T-helper 1 cell (primary cell): ENCODE data around the gene NDUFS6.

ENCODE experiments used
- DNase-seq, 5 donors: peaks; one replicate each; pipeline ENCODE4 v3.0.0-alpha.2; 2012 to 2020
- total RNA-seq, 4 donors: gene quantifications; one replicate each; lab custom pipeline; 2026; lab: John Stamatoyannopoulos, UW

The NDUFS6 gene
- total RNA-seq, result 6.7 to 15.5 (median 13.3) reads per million in 4 donors

DNA sequence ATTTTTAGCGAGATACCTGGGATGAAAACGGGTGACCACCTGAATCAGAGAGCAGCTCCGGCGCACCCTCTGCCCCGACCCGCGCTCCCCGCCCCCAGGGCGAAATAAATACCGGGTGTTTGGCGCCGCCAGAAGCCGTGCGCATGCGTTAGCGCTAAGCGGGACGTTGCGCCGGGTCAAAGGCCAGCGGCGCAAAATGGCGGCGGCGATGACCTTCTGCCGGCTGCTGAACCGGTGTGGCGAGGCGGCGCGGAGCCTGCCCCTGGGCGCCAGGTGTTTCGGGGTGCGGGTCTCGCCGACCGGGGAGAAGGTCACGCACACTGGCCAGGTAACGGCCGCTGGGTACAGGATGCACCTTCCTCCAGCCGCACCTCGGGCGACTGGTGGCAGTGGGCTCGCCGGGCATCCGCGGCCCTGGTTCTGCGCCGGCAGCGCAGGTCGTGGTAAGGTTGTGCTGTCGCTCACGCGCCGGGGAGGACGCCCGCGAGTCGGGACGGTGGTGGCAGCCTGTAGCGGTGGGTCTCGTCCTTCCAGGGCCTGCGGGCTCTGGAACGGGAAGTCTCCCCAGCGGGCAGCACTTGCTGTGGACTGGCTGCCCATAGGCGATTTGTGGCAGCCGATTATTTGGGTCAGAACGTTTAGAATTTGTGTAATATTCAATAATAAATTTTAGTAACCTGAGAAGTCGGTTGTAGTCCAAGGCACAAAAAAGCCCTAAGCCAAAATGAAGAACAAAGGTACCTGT lies at the start of gene NDUFS6:
TSS of gene NDUFS6 (plus strand) at position 186 of the 745 bp plus-strand sequence. CDS start at position 197, 11 bp downstream.
- peak; percentile 62 to 85 (median 67) for DNase-seq

DNA sequence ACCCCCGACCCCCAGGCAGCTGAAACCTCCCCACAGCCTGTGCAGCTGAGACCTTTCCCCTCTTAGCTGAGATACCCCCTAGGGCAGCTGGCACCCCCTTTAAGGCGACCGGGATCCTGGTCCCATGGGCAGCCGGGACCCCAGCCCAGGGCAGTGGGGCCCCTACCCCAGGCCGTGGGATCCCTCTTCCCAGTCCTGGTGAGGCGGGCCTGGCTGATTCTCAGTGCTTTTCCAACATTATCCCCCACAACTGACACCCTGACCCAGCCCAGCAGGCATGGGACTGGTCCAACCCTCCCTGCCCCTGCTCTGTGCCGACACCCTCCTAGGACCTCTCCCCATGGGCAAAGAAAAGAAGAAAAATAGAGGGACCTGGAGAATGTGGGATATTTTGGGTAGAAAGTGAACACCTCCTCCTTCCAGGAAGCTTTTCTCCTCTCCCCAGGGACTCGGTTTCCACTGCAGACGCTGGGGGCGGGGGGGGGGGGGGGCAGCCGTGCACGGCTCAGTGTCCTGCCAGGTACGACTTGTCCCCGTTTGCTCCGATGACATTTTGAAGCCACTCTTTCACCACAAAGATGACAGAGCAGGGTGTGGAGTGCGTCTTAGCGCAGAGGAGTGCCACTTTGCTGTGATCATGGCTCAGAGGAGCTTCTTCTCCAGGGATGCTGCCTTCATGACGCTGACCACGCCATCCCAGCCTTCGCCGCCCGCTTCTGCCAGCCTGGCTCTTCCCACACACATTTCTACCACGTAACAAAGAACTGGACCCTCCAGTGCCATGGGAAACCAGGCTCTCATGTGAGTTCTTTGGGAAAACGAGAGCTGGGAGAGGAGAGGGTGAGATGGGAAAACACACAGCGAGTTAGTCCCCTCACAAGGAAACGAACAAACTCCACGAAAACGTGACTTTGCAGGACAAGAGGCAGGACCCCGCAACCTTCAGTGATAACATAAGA lies 49.1 kb upstream of the NDUFS6 start:
- no peak for DNase-seq

DNA sequence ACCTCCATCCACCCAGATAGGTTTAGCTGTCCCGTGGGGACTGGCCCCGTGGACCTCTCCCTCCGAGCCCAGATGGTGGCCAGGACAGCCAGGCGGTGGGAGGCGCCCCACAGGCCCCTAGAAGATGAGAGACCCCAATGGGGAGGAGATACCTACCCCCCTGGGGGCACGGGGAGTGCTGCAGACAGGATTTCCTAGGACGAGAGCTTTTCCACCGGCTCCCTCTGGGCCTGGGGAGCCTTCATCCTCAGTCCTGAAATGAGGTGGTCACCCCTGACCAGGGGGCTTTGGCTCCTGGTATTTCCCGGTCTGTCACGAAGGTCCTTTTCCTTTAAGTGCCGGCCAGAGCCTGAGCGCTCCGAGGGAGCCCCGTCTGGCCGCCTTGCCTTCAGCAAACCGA lies 48.3 kb upstream of the NDUFS6 start:
- DNase-seq, result no peak

DNA sequence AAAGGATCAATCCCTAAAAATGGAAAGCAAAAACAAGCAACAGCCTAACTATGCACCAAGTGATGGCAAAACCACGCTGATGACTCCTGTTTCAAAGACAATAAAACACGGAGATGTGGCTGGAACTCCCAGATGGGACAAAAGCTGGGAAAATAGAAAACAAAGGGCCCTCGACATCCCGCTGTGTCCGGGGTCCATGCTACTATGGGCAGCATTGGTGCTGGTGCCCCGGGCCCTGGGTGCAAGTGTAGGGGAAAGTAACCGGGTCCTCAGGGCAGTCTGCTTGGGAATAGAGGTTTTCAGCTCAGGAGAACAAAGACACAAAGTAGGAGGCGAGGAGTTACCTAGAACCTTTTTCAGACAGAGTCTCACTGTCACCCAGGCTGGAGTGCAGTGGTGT lies 47.7 kb upstream of the NDUFS6 start:
- no peak for DNase-seq

DNA sequence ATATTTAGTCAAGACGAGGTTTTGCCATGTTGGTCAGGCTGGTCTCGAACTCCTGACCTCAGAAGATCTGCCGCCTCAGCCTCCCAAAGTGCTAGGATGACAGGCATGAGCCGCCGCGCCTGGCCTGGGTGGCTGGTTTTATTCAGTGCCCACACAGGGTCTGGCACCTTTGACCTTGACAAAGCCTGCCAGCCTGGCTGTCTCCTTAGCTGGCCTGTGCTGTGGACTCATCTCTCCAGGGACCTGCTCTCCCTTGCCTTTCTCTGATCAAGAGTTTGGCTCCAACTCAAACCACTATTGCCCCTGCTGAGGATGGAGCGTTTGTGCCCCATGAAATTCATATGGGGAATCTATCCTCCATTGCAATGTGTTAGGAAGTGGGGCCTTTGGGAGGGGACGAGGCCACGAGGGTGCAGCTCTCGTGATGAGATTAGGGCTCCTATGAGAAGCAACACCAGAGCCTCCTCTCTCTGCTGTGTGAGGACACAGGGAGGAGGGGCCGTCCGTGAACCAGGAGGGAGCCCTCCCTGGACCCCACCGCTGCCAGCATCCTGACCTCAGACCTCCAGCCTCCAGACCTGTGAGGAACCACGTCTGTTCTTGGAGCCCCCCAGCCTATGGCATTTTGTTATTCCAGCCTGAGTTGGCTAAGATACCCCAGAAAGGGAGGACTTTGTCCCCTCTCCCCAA lies 46.5 kb upstream of the NDUFS6 start:
- DNase-seq, result no peak

DNA sequence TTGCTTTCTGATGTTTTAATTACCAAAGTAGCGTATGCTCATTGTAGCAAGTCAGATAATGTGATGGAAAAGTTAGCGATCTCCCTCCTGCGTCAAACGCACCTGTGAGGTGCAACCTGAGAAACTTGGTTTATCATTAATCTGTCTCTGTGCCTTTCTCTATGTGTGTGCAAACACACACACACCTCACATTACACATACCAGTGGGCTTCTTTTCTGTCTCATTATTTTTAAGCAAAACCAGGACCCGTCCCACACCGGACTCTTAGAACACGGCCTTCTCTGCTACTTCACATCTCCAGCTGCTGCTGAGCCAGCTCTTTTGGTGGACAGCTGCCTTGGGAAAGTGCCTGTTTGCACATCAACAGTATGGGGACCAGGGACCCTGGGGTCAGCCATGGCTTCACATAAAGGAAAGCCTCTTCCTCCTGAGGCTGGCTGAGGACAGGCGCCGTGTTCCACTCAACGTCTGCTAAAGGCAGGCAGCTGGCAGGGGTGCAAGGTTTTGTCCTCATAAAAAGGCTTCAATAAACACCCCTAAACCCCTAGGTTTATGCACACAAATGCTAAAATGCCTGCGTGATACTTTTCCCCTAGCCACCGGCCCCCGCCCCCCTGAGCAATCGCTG lies 45.8 kb upstream of the NDUFS6 start:
- no peak for DNase-seq

DNA sequence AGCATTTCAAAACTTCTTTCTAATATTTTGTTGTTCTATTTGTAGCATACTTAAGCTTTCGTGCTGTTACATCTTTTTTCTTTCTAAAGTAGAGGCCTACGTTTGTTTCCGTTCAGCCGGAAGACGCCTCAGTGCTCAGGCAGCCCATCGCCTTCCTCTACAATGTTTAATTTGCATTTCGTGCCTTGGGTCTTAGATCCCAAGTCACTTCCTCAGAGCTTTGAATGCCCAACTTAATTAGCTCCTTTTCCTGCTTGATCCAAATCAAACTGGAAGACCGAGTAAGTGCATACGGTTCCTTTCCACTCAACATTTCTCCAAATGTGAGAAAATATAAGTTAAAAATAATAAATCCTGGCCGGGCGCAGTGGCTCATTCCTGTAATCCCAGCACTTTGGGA lies 44.7 kb upstream of the NDUFS6 start:
- DNase-seq, result no peak

DNA sequence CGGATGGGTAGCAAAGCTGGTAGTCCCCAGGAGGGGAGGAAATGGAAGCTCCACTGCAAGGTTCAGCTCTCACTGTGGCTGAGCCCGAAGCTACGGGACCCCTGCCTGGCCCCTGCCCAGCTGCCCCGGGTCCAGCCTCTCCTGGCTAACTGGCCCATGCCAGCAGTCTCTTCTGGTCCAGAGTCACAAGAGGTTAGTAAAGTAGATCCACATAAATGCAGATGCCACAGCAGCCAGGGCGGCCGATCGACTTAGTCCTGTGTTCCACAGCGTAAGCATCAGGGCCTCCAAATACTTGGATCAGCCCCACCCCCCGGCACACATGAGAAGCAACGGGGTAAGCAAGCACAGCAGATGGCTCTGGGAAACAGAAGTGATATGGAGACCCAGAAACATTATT lies 43.7 kb upstream of the NDUFS6 start:
- DNase-seq, result no peak

DNA sequence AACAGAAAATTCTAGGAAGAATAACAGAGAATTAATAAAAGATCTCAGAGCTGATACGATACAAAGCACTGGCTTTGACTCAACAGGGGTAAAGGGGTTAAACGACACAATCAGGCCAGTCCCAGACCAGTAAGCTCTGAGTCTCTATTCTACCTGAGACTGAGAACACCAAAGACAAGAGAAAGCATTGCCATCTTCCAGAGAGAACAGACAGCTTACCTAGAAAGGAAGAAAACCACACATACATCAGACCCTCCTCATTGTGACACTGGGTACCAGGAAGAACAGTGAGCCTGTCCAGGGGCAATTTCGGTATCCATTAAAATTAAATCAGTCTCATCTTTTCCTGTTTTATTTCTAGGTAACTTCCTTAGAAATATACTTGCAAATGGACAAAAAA lies 42.6 kb upstream of the NDUFS6 start:
- DNase-seq, result no peak

DNA sequence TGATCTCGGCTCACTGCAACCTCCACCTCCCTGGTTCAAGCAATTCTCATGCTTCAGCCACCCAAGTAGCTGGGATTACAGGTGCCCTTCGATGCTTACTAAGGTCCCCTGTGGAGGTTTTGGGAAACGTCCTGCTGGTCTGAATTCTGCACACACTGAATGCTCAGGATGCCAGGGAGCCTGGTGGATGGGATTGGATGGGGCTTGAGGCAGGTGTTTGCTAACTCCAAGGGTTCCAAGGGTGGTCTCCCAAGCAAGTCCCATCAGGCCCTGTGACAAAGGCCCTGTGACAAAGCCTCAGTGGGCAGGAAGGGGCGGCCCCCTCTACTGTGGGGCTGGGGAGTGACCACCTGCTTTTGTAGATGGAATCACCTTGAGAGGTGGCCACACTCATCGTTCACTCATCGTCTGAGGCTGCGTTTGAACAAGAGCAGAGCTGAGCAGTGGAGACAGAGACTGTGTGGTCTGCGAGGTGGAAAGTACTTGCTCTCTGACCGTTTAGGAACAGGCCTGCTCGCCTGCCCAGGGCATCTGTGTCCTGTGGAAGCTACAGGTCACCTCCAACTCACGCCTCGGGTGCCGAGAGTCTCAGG lies 41.7 kb upstream of the NDUFS6 start:
- DNase-seq, result no peak

DNA sequence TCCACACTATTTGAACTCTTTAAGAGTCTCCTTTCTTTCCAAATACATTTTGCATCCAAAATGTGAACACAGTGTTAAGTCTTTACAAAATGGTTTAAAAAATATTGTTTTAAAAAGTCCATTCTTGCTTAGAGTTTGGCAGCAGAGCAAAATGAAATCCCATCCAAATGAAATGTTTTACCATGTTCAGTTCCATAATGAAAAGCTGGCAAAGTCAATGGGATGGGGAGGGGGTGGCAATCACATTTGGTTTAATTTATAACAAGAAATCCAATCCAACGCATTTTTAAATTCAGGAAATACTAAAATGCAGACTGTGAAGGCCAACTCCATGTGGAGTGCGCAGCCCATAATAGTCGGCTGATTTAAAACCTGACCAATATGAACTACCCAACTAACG lies 41.0 kb upstream of the NDUFS6 start:
- no peak for DNase-seq

DNA sequence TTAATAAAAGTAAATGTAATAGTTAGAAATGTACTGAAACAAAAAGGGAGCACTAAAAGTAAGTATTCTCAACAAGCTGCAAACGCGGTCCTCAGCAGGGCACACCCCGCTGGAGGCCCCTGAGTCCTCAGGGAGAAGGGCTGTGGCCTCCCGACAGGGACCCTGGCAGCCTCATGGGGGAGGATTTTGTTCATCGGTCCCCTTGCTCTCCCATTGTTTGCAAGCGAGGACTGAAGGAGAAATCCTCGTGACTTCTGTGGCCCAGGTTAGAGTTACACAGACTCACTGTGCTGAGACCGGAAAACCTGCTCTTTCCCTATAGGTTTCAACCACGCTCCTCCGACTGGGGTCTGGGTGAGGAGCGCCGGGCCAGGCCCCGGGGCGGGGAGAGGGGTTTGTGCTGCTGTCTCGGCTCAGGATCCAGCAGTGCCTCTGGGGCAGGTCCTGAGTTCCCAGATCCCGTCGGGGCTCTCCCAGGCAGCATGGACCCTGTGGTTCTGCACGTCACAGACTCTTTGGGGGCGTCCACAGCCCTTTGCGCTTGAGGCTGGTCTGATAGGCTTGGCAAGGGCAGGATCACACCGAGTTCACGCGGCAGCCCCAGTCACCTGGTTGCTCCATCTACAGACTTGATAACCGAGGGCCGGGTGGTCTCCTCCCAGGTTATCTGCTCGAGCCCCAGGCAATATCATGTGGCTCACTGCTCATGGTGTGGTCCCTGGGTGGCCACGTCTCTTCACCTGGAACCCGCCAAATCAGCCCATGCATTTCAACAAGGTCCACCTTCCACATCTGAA lies 40.4 kb upstream of the NDUFS6 start:
- no peak for DNase-seq

DNA sequence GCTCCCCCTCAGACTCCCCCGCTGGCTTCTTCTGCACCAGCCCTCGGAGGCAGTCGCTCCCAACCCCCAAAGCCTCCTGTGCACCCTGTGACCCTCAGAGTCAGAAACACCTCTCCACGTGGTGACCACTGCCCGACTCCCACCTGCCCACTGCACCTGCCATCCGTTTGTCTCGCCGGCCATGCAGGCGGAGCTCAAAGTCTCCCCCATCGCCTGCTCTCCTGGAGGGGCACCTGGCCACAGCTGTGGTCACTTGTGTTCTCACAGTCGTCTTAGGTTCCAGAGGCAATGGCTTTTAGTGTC lies 39.8 kb upstream of the NDUFS6 start:
- no peak for DNase-seq

DNA sequence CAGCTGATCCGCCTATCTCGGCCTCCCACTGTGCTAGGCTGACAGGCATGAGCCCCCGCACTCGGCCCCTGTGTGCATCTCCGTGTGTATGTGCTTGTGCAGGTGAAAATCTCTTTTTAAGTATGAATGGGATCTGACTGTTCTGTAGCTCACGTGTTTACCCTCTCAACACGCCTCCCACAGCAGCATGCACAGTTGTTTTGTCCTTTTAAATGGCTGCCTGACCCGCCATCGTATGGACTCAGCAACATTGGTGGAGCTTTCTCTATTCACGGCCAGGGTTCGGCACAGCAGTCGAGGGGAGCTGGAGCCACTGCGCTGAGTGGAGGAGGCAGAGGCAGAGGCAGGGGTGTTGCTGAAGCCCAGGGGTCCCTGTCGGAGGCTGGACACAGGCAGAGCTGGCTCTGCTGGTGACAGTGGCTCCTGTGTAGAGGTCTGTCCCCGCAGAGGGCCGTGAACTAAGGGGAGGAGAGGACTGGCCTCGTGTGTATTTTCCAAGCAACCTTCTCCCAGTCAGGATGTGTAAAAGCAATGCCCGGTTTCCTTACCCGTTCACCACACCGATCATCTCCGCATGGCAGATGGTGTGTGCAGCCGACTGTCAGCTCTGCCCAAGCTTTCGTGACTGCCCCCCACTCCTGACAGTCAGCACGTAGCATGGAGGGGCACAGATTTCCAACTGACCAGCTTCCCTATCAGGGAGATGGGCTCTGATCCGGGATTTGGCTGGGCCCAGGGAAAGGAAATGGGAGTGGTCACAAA lies 38.9 kb upstream of the NDUFS6 start:
- no peak for DNase-seq

DNA sequence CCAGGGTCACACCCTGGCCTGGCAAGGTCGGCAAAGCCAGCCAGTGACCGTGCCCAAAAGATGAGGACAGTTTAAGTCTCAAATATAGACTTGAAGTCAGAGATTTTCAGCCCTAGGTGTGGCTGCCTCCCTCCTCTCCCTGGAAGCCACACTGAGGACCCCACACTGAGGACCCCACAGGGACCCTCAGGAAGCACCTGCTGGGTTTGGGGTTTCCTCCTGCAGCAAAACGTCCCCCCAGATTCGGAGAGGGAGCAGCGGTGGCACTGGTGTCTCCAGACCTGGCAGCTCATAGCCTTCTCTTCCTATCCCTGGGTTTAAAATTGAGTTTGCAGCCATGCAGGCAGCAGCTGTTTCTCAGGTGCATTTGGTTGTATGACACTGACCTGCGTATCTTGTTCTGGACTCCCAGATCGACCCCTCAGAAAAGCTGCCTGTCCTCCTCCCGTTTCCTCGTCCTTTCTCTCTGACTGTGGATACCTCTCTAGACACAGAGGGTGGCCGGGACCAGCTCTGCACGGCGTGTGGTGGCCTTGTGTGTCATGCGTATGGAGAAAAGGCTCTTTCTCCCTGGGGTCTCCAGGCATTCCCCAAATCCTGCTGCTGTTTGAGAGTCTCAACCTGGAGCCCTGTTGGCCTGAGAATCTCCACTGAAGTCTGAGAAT lies 38.2 kb upstream of the NDUFS6 start:
- no peak for DNase-seq

DNA sequence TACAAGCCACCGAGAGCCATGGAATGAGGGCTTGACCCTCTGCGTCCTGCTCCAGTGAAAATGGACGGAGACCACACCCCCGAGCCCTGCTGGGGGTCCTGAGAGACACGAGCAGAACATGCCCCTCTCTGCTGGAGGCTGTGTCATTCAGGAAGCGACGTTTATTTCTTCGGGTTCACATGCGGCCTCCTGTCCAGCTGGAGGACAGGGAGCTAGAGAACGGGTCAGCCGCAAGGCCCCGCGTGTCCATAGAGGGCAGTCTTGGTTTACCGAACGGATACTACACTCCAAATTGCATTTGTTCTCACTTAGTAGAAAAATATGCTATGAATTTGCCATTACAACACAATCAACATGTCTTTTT lies 37.7 kb upstream of the NDUFS6 start:
- peak in 3 of 5 donors; percentile 17 to 30 (median 21) for DNase-seq

DNA sequence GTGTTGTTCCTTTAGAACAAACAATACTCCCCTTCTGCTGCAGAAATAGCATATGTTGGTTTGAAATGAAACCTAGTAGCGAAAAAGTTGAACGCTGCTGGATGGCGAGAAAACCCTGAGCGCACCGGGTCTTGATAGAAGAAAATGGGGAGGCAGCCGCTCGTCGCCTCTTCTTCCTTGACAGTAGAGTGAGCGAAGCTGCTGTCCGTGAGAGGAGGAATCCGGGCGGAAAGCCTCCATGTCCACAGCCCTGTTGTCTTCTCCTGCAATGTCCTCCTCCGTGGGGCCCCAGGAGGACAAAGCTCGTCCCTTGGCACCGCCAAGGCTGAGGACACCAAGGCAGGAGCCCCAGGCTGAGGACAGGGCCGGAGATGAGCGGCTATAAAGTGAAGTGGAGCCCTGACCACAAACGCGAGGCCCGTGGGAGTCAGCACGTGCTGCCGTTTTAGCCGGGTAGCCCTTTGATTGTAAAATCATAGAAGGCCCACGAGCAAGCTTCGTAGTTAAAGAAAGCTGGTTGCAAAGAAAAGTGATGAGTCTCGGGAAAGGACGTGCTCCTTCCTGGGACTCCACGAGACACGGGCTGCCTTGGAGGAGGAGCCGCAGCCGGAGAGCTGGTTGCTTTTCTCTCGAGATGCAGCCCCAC lies 37.1 kb upstream of the NDUFS6 start:
- no peak for DNase-seq

DNA sequence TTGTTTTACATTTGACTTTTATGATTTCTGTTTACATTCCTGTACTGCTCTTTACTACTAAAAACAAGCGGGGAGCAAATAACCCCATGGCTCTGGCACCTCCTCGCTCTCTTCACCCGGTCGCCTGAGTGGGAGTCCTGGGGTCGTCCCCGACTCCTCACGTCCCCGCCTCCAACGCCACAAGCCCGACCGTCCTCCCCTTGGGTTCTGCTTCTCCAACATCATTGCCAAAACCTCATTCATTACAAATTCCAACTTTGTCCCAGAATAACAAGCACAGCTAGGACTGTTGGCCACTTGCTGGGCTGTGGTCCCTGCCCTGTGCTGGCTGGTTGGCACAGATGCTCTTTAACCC lies 36.6 kb upstream of the NDUFS6 start:
- no peak for DNase-seq

DNA sequence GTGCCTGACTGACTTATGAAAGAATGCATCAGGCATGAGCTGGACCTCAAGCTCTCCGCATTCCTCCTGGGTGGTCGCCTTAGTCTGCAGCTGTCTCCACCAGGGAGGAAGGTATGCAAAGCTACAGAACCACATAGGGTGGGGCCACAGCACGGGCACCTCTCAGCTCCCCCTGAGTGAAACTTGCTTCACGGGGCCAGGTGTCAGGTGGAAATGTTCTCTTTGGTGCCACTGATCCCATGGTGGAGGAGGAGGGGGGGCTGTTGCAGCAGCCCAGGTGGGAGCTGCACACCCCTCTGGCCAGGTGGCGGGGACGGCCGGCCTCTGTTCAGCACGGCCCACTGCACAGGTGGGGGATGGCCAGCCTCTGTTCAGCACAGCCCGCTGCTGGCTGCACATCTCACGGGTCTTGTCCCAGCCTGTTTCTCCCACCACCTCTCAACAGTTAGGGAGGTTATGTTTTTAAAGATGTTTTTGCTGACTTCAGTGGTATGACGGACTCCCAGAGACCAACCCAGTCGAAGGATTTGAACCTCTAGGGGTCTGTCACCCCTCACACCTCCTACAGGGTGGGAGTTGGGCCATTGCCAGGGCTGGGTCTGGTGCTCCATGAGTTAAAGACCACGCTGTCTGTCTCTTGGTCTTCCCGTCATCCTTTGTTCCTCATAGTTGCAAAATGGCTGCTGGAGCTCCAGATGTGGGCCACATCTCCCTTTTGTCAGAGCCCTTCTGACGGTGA lies 35.9 kb upstream of the NDUFS6 start:
- no peak for DNase-seq
